Measurements from ENCODE around the gene TTBK2.

TTBK2 gene

DNA sequence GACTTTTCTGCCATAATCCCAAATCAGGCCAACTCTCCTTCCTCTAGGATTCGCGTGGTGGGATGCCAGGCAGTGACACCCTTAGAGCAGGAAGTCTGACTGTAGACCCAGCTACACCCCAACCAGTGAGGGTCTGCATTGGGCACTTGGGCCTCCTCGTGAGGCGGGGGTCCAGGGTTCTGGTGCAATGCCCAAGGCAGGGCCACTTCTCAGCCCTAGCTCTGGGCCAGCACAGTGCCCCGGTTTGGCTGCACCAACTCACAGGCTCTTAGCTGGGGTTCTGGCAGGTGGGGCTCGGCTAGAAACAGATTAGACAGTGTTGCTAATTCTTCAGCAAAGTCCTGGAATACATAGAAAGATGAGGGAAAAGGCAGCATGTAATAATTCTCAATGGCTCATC, 196.3 kb downstream of the TTBK2 start:
- no peak for DNase-seq

DNA sequence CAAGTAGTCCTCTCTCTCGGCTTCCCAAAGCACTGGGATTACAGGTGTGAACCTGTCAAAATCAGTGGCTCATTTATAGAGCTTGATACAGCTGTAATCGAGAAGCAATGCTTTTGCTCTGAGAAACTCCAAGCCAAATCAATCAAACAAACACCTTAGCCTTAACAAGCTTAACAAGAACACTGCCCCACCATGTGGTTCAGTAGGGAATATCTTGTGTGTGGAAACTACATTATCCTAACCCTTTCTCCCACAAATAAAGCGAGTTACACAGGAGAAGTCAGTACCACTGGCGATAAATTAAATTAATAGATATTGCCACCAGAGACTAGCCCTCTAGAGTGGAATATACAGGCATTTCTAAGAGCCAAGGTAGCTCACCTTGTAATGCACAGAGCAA, 197.5 kb downstream of the TTBK2 start:
- DNase-seq, result no peak

DNA sequence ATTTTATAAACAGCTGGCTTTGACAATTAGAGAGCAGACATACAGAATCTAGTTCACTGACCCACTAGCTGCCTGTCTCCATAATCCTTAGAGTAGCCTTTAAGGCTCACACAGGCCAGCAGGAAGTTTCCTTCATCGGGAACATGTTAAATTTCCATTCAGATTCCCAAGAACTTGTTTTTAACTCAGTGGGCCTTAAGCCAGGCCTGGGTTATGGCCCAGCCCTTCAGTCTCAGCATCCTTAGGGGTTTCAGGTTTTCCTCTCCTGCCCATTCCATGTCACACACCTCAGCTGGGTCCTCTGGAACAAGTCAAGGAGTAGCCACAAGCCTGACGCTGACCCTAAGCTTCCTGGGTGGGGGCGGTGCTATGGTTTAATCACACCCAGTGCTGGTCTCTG, 198.7 kb downstream of the TTBK2 start:
- no peak for DNase-seq

DNA sequence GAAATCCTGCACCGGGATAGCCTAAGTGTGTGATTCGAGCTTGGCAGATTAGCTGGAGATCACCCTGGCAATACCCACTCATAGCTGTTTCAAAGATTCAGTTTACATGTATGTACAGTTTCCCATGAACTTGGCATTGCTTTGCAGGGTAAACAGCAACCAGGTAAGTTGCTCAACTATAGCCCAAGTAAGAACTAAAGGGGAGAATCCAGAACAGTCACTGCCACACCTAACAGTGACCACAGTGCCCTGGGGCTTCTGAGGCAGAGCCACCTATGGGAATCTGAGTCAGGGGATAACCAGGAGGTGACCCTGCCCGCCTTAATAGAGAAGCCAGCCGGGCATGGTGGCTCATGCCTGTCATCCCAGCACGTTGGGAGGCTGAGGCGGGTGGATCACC, 199.6 kb downstream of the TTBK2 start:
- DNase-seq, result no peak

DNA sequence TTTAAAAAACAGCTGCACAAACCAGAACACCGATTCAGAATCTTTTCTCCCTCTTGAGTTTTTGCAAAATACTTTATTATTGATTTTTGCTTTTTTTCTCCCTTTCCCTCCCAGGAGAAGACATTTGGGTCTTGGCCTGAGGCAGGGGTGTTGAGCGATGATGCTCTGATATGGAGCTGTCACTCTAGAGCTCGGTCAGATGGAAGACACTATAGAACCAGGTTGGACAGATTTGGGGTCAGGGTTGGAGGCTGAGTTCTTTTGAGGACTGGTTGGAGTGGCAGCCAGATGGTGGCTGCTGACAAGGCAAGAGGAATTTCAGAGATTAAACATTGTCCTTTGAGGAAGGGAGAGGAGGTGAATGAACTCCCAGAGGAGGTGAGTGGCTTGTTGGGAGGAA, 200.5 kb downstream of the TTBK2 start:
- DNase-seq, result no peak

DNA sequence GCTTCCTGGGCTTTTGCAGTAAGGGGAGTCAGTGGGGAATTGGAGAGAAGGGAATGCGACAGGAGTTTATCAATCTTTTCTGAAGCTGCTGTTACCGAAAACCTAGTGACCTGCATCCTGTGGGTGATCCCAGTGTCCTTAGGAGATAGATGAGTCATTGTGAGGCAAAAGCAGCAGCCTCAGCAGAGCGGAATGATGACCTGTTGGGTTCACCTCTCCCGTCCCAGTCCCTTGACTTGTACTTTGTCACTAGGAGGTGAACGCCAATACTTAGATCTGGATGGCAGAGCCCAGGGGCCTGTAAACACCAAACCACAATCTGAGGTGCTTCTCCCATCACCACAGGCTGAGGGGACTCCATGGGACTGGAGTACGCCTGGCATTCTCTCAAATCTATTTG, 201.5 kb downstream of the TTBK2 start:
- DNase-seq, result no peak

DNA sequence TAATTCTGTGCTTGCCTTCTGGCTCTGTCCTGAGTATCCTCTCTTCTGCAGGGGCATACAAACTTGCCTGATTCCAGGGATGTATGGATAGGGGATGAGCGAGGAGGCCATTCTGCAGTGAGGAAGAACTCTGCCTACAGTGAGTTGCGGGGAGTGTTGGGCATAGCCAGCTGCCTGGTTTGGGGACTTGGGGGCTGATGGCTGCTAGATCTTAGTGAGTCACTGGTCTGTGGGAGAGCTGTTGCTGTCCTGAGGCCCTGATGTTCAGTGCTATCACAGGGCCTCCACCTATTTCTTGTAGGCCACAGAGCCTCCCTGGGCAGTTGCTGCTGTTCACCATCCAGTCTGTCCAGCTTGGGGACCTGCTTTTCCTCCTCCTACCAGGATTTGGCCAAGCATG, 204.0 kb downstream of the TTBK2 start:
- no peak for DNase-seq

DNA sequence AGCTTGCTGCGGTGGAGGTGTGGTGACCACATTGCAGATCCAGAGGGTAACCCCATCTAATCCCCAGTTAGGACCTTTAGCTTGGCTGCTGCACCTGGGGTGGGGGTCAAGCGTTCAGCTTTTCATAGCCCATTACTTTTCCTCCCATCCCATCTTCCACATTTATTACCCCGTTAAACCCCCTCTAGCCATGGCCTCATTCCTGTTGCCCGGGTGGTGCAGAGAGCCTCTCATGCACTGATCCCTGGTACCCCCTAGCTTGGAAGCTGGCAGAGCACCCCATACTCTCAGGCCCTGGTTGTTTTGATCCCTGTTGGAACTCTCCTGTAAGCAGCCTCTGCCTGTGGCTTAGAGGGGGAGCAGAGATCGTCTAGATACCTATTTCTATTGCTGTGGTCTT, 204.5 kb downstream of the TTBK2 start:
- DNase-seq, result no peak

DNA sequence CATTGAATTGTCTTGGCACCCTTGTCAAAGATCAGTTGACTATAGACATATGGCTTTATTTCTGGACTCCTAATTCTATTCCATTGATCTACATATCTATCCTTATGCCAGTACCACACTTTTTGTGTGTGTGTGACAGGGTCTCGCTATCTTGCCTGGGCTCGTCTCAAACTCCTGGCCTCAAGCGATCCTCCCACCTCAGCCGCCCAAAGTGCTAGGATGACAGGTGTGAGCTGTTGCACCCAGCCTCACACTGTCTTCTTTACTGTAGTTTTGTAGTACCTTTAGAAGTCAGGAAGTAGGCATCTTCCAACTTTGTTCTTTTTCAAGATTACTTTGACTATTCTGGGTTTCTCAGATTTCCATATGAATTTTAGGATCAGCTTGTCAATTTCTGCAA, 208.0 kb downstream of the TTBK2 start:
- no peak for DNase-seq

DNA sequence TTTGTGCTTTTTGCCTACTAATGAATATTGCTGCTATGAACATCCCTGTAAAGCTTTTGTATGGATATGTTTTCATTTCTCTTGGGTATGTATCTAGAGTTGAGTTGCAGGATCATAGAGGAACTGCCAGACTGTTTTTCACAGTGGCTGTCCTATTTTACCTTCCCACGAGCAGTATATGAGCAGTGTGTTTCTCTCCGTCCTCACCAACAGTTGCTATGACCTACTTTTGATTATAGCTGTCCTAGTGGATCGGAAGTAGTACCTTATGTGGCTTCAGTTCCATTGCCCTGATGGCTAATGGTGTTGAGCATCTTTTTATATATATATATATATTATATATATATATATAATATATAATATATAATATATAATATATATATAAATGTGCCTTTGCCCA, 208.8 kb downstream of the TTBK2 start:
- DNase-seq, result no peak

DNA sequence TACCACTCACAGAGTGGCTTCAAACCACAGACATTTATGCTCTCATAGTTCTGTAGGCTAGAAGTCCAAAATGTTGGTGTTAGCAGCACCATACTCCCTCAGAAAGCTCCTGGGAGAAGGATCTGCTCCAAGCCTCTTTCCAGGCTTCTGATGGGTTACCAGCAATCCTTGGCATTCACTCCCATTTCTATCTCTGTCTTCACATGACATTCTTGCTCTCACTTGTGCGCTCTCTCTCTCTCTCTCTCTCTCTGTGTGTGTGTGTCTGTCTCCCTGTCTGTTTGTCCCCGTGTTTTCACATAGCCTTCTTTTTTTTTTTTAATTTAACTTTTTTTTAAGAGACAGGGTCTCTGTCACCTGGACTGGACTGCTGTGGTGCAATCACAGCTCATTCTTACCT, 209.9 kb downstream of the TTBK2 start:
- no peak for DNase-seq

DNA sequence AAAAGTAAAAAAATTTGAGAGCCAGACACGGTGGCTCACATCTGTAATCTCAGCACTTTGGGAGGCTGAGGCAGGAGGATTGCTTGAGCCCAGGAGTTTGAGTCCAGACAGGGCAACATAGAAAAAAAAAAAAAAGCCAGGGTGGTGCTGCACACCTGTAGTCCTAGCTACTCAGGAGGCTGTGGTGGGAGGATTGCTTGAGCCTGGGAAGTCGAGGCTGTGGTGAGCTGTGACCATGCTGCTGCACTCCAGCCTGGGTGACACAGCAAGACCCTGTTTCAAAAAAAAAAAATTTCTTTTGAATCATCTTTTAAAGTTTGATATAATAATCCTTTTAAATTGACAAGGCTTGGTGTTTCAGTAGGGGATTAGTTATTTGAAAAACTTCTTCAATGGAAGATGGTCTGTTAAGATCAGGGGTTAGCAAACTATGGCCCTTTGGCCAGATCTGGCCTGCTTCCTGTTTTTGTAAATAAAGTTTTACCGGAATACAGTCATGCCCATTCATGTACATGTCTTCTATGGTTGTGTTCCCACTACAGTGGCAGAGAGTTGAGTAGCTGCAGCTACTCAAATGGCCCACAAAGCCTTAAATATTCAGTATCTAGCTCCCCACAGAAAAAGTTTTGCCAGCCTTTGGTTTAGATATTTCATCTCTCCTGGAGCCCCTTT, 212.6 kb downstream of the TTBK2 start:
- no peak for DNase-seq

DNA sequence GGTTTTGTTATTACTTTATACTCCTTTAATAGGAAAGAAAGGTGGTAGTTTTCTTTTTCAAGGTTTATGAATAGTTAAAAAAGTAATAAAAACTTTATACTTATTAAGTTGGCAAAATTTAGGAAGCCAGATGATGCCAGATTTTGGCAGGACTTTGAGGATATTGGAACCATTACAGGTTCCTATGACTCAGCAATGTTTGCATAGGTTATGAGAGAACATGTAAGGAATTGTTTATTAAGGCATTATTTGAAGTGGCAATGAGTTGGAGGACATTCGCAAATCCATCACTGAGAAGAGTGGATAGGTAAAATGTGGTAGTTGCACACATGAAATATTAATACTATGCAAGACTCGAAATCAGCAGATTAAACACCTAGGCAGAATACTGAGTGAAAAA, 213.5 kb downstream of the TTBK2 start:
- DNase-seq, result no peak

DNA sequence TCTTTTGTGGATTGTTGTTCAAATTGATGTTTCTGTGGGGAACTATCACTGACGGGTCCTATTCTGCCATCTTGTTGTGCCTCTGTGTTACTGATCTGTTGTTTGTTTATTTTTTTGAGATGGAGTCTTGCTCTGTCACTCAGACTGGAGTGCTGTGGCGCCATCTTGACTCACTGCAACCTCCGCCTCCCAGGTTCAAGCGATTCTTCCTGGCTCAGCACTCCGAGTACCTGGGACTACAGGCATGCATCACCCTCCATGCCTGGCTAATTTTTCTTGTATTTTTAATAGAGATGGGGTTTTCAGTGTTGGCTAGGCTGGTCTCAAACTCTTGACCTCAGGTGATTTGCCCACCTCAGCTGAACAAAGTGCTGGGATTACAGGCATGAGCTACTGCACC, 215.2 kb downstream of the TTBK2 start:
- DNase-seq, result no peak

DNA sequence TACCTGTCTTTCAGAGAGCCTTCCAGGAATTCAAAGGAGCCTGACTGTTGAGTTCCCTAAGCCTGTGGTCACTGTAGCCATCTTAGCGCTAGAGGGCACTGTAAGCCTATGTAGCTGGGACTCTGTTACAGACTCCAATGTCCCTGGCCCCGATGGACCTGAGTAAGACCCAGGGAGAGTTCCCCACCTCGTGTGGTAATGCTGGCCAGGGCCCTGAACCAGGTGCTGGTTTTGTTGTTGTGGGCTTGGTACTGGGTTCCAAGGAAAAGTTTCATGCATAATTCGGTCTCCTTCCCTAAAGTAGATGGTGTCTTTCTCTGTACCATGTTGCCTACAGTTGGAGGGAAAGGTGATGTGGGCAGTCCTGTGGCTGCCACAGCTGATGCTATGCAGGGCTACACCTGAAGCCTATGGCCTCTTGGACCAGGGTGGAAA, 216.1 kb downstream of the TTBK2 start:
- DNase-seq, result peak; percentile 65

DNA sequence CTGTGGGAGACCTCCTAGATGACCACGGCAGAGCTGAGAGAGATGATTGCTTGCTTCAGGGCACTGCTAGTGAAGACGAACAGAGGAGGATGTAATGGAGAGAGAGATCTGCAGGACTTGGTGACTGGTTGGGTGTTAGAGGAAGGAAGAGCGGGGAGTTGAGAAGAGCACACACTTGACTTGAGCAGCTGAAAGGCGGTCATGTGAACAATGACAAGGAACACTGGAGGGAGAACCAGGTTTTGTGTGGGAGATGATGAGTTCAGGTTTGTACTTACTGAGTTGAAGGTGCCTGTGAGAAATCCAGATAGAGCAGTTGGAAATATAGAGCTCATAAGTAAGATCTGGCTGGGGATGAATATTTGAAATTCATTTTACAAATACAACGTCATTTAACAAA, 224.0 kb downstream of the TTBK2 start:
- DNase-seq, result no peak

DNA sequence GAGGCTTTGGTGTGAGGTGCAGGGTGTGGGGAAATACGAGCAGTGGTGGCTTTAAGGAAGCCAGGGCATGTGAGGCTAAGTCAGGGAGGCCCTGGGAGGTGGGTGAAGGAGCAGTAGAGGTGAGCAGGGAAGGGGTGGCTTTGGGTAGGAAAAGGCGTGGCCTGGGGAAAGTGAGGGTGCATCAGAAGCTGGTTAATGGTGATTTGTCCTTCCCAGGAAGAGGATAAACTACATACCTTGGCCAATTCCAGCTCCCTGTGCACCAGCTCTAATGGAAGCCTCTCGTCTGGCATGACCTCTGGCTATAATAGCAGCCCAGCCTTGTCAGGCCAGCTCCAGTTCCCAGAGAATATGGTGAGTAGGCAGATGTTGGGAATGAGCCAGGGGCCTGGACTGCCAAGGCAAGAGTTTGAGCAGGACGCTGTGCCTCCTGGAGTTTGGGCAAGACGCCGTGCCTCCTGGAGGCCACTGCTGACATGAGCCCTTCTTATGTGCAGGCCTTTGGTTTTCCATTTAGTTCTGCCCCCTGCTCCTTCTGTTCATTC, 225.0 kb downstream of the TTBK2 start:
- no peak for DNase-seq

DNA sequence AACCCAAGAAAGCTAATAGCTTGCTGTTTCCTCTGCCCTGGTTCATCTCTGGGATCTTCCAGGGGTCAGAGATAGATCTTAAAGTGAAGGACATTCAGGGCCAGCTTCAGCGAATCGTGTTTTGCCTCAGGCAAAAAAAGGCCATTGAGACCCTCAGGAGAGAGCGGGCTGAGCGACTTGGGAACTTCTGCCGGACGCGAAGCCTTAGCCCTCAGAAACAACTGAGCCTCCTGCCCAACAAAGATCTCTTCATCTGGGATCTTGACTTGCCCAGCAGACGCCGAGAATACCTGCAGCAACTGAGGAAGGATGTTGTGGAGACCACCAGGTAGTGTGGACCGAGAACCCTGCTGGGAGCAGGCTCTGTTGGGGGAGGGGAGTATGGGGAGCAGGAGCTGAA, 226.2 kb downstream of the TTBK2 start:
- no peak for DNase-seq

DNA sequence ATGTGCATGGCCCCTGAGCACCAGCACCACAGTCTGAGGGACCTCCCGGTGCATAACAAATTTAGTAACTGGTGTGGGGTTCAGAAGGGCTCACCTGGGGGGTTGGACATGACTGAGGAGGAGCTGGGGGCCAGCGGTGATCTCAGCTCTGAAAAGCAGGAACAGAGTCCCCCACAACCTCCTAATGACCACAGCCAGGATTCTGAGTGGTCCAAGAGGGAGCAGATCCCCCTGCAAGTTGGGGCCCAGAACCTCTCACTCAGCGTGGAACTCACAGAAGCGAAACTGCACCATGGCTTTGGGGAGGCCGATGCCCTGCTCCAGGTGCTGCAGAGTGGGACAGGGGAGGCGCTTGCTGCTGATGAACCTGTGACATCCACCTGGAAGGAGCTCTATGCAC, 226.6 kb downstream of the TTBK2 start:
- no peak for DNase-seq

DNA sequence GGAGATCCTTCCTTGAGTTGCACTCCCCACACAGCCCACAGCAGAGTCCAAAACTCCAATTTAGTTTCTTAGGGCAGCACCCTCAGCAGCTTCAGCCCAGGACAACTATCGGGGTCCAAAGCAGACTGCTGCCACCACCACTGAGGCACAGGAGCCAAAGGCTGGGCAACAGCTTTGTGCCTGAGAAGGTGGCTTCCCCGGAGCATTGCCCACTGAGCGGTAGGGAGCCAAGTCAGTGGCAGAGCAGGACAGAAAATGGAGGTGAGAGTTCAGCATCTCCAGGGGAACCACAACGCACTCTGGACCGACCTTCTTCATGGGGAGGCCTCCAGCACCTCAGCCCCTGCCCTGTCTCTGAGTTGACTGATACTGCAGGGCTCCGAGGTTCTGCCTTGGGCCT, 227.1 kb downstream of the TTBK2 start:
- no peak for DNase-seq

DNA sequence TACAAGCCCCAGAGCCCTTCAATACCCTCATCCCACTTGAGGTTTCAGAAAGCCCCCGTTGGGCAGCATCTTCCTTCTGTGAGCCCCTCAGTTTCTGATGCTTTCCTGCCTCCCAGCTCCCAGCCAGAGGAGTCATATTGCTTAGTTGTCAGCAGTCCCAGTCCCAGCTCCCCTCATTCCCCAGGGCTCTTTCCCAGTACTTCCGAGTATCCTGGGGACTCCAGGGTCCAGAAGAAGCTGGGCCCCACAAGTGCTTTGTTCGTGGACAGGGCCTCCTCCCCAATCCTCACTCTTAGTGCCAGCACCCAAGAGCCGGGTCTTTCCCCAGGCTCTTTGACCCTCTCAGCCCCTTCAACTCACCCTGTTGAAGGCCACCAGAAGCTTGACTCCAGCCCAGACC, 227.6 kb downstream of the TTBK2 start:
- DNase-seq, result no peak

DNA sequence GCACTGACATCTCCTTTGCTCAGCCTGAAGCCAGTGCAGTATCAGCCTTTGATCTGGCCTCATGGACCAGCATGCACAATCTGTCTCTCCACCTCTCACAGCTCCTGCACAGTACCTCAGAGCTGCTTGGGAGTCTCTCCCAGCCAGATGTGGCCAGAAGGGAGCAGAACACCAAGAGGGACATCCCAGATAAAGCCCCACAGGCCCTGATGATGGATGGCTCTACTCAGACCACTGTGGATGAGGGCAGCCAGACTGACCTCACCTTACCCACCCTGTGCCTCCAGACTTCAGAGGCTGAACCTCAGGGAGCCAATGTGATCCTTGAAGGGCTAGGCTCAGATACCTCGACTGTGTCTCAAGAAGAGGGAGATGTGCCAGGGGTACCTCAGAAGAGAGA, 228.0 kb downstream of the TTBK2 start:
- no peak for DNase-seq

DNA sequence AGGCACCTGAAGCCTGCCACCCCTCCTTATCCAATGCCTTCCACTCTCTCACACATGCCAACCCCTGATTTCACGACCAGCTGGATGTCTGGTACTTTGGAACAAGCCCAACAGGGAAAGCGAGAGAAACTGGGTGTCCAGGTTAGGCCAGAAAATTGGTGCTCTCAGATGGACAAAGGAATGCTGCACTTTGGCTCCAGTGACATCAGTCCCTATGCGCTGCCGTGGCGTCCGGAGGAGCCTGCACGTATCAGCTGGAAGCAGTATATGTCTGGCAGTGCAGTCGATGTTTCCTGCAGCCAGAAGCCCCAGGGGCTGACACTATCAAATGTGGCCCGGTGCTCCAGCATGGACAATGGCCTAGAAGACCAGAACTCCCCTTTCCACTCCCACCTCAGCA, 228.8 kb downstream of the TTBK2 start:
- no peak for DNase-seq

DNA sequence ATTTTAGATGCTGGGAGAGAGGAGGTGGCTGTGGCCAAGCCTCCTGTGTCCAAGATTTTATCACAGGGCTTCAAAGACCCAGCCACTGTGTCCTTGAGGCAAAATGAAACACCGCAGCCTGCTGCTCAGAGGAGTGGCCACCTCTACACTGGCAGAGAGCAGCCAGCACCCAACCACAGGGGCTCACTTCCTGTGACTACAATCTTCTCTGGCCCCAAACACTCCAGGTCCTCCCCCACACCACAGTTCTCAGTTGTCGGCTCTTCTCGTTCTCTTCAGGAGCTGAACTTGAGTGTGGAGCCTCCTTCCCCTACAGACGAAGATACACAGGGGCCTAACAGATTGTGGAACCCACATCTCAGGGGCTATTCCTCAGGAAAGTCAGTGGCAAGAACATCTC, 229.3 kb downstream of the TTBK2 start:
- no peak for DNase-seq

Data from CD4-positive, alpha-beta T cell treated with Interleukin-4 for 4 hours (primary cell).